Fibroblast of pulmonary artery (primary cell): ENCODE results near the gene SRGAP1.

Experiments used
- DNase-seq: peaks from one replicate; pipeline ENCODE4 v3.0.0-alpha.2; 2010; ENCODE audit warnings: low read depth
- H3K4me3 ChIP-seq: replicated peaks from 2 replicates; pipeline ENCODE4 v1.5.1; 2011; ENCODE audit warnings: low read depth, mild to moderate bottlenecking, control low read depth, low read length, moderate library complexity
- CTCF ChIP-seq: IDR thresholded peaks from 2 replicates; pipeline ENCODE4 v1.5.1; 2011; ENCODE audit warnings: mild to moderate bottlenecking, control low read depth, low read length, inconsistent platforms; ENCODE audit errors: missing control alignments

The SRGAP1 gene

GRCh38 chr12:63913929-63914328 lies 69.4 kb downstream of the SRGAP1 start:
- no peak for TF ChIP-seq CTCF
- no peak overlapping the region for H3K4me3 ChIP-seq
- DNase-seq: no peak

- no peak for TF ChIP-seq CTCF
- peak; percentile 73 for DNase-seq
- H3K4me3 ChIP-seq: no peak overlapping the region
These were observed 70.8 kb downstream of the SRGAP1 start for GRCh38 chr12:63915105-63915800.

- no peak overlapping the region for H3K4me3 ChIP-seq
- TF ChIP-seq CTCF: no peak
- DNase-seq: peak; percentile 33
These were observed 72.3 kb downstream of the SRGAP1 start for GRCh38 chr12:63916561-63917476.

GRCh38 chr12:63917477-63917862 lies 73.0 kb downstream of the SRGAP1 start:
- no peak for DNase-seq
- TF ChIP-seq CTCF: no peak
- no peak overlapping the region for H3K4me3 ChIP-seq

DNA sequence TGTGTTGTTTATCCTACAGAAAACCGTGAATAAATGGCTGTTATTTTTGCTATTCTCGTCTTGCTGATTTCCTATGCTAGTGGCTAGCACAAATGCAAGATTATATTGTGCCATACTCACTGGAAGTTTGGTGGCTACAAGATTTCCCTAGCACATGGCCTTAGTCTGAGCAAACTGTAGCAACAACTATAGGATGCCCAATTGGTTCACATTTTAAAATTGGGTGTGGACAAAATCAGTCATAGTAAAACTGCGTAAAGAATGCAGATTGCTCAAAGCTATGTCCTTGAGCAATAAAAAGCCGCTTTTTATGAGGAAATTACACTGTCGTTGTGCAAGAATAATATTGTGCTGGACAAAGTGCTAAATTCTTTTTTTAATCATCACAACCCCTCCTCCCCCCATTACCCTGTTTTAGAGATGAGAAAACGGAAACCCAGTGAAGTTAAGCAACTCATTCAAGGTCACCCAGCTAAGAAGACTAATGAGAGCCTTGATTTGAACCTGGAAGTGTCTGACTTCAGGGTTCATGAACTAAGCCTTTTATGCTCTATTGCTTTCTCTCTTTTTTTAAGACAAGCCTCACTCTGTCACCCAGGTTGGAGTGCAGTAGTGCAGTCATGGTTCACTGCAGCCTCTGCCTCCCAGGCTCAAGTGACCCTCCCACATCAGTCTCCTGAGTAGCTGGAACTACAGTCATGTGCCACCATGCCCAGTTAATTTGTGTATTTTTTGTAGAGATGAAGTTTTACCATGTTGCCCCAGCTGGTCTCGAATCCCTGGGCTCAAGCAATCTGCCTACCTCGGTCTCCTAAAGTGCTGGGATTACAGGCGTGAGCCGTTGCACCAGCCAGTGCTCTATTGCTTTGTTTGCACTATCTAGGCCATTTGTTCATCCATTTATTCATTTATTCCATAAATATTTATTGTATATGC lies 73.6 kb downstream of the SRGAP1 start:
- H3K4me3 ChIP-seq: peak overlapping the region; percentile 8
- peak; percentile 99 for DNase-seq
- TF ChIP-seq CTCF: no peak

DNA sequence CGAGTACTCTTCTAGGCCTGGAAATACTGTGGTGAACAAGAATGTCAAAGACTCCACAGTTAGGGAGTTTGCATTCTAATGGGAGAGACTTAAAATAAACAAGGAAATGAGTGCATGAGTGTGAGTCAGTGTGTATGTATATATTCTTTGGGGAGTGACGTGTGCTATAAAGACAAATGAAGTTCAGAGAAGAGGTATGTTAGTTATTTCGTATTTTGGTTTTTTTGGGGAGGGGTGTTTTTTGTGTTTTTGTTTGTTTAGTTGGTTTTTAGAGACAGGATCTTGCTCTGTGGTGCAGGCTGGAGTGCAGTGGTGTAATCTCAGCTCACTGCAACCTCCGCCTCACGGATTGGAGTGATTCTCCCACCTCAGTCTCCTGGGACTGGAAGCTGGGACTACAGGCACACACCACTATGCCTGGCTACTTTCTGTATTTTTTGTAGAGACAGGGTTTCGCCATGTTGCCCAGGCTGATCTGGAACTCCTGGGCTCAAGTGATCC lies 74.3 kb downstream of the SRGAP1 start:
- H3K4me3 ChIP-seq: no peak overlapping the region
- TF ChIP-seq CTCF: no peak
- peak; percentile 88 for DNase-seq
